Osteoblast (primary cell): ENCODE data around the gene NFATC1. TPM values are rescaled to one million over a fixed set of nuclear protein-coding genes. Genes with fewer than 3 reads are reported as not detected.

Experiments
- DNase-seq: peaks from one replicate; pipeline ENCODE4 v3.0.0; 2011; ENCODE audit warnings: low spot score, mixed read lengths; ENCODE audit not compliant: insufficient read length; ENCODE audit errors: missing footprints
- H2AFZ ChIP-seq: 2 replicates; pipeline ENCODE4 v1.6.0; 2011; ENCODE audit warnings: mild to moderate bottlenecking, low read length
- H3K27ac ChIP-seq: 2 replicates; pipeline ENCODE4 v1.5.1; 2011; ENCODE audit warnings: mild to moderate bottlenecking, low read depth, low read length, moderate library complexity
- H3K27me3 ChIP-seq: 2 replicates; pipeline ENCODE4 v1.6.0; 2012; ENCODE audit warnings: mild to moderate bottlenecking, control low read depth, inconsistent platforms, low read length, moderate library complexity; ENCODE audit not compliant: insufficient read depth
- H3K36me3 ChIP-seq: 2 replicates; pipeline ENCODE4 v1.5.1; 2011; ENCODE audit warnings: mild to moderate bottlenecking, low read length, control low read depth, moderate library complexity; ENCODE audit not compliant: insufficient read depth
- H3K4me1 ChIP-seq: 2 replicates; pipeline ENCODE4 v1.5.1; 2011; ENCODE audit warnings: mild to moderate bottlenecking, low read length, control low read depth, moderate library complexity; ENCODE audit not compliant: insufficient read depth
- H3K4me2 ChIP-seq: 2 replicates; pipeline ENCODE4 v1.6.0; 2011; ENCODE audit warnings: mild to moderate bottlenecking, low read length; ENCODE audit not compliant: insufficient read depth
- H3K4me3 ChIP-seq: fragments of 200-600 bp; sonication (generic); 3 replicates; pipeline ENCODE4 v1.5.1; 2012; ENCODE audit warnings: mild to moderate bottlenecking, low read length, inconsistent platforms; ENCODE audit not compliant: insufficient read depth
- H3K79me2 ChIP-seq: 2 replicates; pipeline ENCODE4 v1.6.0; 2012; ENCODE audit warnings: mild to moderate bottlenecking, low read length, control low read depth, inconsistent platforms; ENCODE audit not compliant: insufficient read depth
- H3K9me3 ChIP-seq: 2 replicates; pipeline ENCODE4 v1.5.1; 2011; ENCODE audit warnings: low read depth, low read length, control low read depth
- H4K20me1 ChIP-seq: 2 replicates; pipeline ENCODE4 v1.6.0; 2012; ENCODE audit warnings: mild to moderate bottlenecking, low read length, control low read depth; ENCODE audit not compliant: insufficient read depth
- CTCF ChIP-seq: IDR thresholded peaks from 2 replicates; pipeline ENCODE4 v1.5.1; 2011; ENCODE audit warnings: mild to moderate bottlenecking, low read depth, low read length, moderate library complexity; ENCODE audit errors: extremely low read depth
- total RNA-seq: library from RNA; depleted of rRNA; stranded (reverse); fragments of >200 nt; gene quantifications from 2 replicates; pipeline ENCODE4 v1.2.3, GENCODE V29; 2012

The NFATC1 gene
- total RNA-seq, 1 donor = 6.2 TPM

DNA sequence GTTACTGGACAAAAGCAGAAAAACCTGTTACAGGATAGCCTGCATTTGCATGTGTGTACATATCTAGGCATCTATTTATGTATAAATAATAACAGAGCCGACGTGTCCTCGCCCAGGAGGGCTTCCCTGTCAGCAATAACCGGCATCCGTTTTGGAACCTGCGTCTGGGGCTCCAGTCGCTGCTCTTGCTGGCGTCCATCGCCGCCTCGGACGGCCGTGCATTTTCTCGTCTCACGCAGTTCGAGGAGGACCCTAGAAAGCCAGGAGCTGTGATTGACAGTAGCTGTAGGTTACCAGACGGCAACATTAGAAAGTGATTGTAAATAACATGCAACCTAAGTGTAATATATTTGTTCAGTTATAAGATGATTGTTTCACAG lies 132.6 kb downstream of the NFATC1 start:
- Histone ChIP-seq H3K27ac (no peak overlapping the region), H3K4me3 (no peak overlapping the region), H3K4me2 (no peak overlapping the region), H3K4me1 (no peaks in the 10 kb centered on the region), H3K79me2 (no peaks in the 10 kb centered on the region), H2AFZ (no peak overlapping the region), H3K27me3 (peaks cover 10% of the 10 kb centered on the region), H3K9me3 (no peaks in the 10 kb centered on the region), H3K36me3 (no peaks in the 10 kb centered on the region), H4K20me1 (no peaks in the 10 kb centered on the region)
- no peak for TF ChIP-seq CTCF
- peak; percentile 87 for DNase-seq

- TF ChIP-seq CTCF = peak; percentile 86
- H2AFZ ChIP-seq = no peak overlapping the region
- no peaks in the 10 kb centered on the region for H3K4me1 ChIP-seq
- H3K36me3 ChIP-seq = no peaks in the 10 kb centered on the region
- no peaks in the 10 kb centered on the region for H3K9me3 ChIP-seq
- H3K79me2 ChIP-seq = no peaks in the 10 kb centered on the region
- peaks cover 11% of the 10 kb centered on the region for H3K27me3 ChIP-seq
- H4K20me1 ChIP-seq = no peaks in the 10 kb centered on the region
- DNase-seq = peak; percentile 98
- no peak overlapping the region for H3K4me2 ChIP-seq
- H3K4me3 ChIP-seq = no peak overlapping the region
- H3K27ac ChIP-seq = no peak overlapping the region
Measured at GRCh38 chr18:79528846-79529245, 133.1 kb downstream of the NFATC1 start.

DNA sequence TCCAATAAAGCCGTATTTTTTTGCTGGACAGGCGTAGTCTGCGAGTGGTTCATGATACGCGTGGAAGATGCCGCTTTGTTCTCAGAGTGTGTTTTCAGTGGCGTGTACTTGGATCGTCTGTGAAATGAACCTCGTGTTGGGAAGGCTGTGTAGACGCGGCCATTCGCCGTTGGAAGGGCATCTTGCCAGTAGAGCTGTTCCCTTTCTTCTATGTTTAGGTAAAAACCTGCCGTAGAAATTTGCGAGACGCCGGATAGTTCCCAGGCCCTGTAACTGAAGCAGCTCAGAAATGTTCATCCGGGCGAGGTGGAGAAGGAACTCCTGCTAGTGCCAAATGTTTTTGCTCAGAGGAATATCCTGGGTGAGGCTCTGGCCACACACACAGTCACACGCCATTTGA lies 133.6 kb downstream of the NFATC1 start:
- no peak for TF ChIP-seq CTCF
- H3K4me2 ChIP-seq = no peak overlapping the region
- no peak overlapping the region for H3K27ac ChIP-seq
- H3K79me2 ChIP-seq = no peaks in the 10 kb centered on the region
- no peaks in the 10 kb centered on the region for H3K36me3 ChIP-seq
- no peak overlapping the region for H2AFZ ChIP-seq
- H3K9me3 ChIP-seq = no peaks in the 10 kb centered on the region
- no peak for DNase-seq
- H3K4me1 ChIP-seq = no peaks in the 10 kb centered on the region
- H4K20me1 ChIP-seq = no peaks in the 10 kb centered on the region
- no peak overlapping the region for H3K4me3 ChIP-seq
- peaks cover 13% of the 10 kb centered on the region for H3K27me3 ChIP-seq

- no peak overlapping the region for H3K27ac ChIP-seq
- H3K4me2 ChIP-seq = no peak overlapping the region
- H3K4me1 ChIP-seq = no peaks in the 10 kb centered on the region
- H3K27me3 ChIP-seq = peaks cover 17% of the 10 kb centered on the region
- no peaks in the 10 kb centered on the region for H3K9me3 ChIP-seq
- no peaks in the 10 kb centered on the region for H3K79me2 ChIP-seq
- no peak overlapping the region for H3K4me3 ChIP-seq
- no peaks in the 10 kb centered on the region for H4K20me1 ChIP-seq
- H3K36me3 ChIP-seq = no peaks in the 10 kb centered on the region
- no peak for TF ChIP-seq CTCF
- no peak overlapping the region for H2AFZ ChIP-seq
- DNase-seq = no peak
Measured at GRCh38 chr18:79529991-79530390, 134.3 kb downstream of the NFATC1 start.
